GM11168 (cell line): ENCODE measurements around the gene CCDC197.

Experiments used
- in situ Hi-C: fragments of 300-500 bp; cut with MboI; formaldehyde crosslinking; loops from one replicate; pipeline ENCODE4 v1.12.0; 2022; ENCODE audit warnings: low sequenced_read_pairs; ENCODE audit not compliant: unreplicated experiment

Gene CCDC197

DNA sequence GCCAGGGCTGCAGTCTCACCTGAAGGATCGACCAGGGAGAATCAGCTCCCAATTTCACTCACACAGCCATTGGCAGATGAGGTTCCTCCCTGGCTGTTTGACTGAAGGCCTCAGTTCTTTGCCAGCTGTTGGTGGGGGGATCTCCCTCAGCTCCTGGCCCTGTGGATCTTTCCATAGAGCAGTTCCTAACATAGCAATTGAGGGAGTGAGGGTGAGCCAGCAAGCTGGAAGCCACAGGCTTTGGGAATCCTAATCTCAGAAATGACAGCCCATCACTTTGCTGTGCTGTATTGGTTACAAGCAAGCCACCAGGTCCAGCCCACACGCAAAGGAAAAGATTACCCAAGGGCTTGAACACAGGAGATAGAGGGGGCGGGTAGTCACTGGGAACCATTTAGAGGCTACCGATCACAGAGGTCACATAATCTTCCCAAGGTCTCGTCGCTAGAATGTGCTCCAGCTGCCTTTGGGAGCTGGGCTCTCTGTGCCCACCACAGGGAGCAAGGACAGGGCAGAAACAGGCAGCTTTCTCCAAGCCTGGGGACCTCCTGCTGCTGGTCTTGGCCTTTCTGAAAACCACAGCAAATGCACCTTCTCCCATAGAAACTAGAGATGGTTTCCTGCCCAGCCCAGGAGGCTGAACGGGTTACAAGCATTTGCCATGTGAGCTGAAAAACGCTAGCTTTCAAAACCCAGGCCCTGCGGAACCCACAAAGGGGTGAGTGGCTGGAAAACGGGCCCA lies 24.5 kb downstream of the CCDC197 start:
- in situ Hi-C loops: no loop called here

DNA sequence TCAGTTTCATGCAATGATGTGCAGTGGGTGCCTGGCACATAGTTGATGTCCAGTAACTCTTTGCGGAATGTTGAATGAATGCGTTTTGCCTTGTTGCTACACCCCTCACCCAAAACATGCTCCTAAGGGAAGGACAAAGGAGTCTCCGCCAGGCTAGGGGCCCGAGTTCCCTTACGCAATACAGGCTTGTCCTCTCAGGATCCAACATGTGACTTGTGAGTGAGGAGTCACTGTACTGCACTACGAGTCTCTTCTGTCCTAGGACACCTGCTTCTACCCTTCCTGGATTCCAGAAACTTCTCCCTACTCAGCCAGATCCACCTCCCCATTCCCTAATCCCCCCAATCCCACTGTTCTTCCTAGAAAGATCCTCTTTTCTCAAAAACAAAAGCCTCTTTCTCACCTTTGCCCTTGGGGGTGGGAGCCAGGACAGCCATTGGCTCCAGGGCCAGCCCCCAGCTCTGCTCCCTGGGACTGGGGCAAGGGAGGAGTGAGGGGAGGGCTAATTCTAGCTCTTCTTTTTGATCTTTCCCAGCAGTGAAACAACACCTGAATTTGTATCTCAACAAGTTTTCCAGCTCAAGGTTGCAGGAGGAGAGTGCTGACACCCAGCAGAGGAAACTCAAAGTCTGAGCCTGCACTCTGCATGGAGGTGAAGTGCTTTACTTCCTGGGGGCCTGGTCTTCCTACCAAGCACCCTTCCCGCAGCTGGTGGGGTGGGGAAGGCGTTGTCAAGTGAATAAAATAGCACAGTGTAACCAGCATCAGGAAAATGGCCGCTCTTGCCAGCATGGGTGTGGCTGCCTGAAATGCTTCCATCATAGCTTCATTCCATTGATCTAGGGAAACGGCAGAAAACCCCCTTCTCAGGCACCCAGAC lies 25.7 kb downstream of the CCDC197 start:
- in situ Hi-C loops: no loop called here

DNA sequence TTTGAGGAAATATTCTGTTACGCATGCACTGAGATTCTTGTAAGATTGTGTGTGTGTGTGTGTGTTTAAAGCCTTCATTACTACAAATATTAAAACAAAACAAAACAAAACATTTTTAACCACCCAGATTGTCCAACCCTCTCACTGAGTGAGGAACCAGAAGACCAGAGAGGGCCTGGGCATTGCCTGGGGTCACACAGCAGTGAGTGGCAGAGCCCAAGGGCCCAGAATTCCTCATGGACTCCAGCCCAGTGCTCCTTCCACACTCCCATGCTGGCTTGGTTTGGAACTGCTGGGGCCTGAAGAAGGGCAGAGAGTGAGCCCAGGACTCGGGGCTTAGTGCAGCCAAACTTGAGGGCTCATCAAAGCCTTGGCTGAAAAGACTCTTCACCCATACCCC lies 27.4 kb downstream of the CCDC197 start:
- in situ Hi-C loops: no loop called here

DNA sequence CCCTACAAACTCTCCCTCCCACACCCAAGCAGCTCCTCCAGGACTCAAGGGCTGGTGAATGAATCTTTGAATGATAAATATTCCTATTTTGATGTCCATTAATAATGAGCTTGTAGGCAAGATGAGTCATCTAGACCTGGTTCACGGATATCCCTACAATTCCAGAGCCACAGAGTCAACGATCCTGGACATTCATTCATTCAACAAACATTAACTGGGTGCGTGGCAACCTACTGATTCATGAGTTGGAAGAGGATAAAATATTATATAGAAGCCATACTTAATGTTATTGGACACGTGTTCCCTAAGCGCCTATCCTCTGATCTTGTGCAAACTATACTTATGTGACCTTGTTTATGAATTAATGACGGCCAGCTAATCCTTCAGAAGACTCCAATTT lies 28.6 kb downstream of the CCDC197 start:
- in situ Hi-C loops: no loop called here

DNA sequence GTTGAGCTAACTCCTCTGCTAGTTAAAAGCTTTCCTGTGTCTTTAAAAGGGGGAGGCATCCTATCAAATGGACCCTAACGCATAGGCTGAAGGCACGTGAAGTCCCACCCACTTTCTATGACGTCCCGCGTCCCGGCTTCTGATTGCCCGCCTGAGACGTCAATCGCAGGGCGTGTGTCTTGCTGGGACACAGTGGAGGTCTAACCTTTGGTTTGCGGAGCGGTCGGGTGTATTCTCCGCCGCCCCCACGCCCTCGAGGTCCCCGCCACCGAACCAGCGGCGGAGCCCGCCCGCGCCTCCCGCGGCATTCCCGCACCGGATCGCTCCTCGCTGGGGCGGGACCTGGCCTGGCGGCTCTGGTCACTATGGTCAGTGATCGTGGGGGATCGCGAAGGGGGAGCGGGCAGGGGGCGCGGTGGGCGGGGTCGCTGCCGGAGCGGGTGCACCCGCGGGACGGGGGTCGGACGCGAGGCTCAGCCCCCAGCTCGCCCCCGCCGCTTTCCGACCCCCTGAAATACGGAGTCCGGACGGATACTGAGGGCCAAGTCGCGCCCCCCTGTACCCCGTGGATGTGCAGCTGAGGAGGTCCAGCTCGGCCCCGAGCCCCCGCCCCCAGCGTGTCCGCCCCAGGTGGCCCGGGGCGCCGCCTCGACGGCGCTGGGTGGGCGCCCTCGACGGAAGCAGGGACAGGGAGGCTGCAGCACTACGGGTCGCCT lies 29.2 kb downstream of the CCDC197 start, which contains the start of gene OTUB2:
TSS of gene OTUB2 (plus strand) at position 168 of the 716 bp plus-strand sequence. CDS start at position 366, 198 bp downstream.
- in situ Hi-C loops: no loop called here

DNA sequence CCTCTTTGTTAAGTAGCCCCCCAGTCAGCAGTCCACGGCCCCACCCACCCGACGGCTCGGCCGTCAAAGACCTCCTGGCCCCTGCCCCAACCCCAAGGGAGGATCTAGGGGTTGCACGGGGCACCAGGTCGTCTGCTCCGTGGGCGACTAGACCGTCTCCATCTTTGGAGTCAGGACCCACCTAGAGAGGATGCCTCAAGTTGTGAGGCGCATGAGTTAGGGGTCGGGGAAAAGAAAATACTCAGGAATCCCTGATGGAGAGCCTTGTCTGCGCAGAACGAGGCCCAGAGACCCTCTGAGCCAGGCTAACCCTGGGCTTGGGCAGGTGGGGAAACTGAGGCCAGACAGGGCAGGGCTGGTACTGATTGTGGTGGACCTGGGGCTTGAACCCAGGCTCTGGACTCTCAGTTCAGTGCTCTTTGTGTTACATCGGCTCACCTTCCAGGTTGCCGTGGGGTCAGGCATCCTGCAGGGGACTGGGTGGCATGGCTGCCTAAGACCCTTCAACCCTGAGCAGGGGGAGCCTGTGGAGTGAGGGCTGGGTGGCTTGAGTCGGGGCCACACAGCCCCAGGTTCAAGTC lies 29.9 kb downstream of the CCDC197 start:
- in situ Hi-C loops: no loop called here

DNA sequence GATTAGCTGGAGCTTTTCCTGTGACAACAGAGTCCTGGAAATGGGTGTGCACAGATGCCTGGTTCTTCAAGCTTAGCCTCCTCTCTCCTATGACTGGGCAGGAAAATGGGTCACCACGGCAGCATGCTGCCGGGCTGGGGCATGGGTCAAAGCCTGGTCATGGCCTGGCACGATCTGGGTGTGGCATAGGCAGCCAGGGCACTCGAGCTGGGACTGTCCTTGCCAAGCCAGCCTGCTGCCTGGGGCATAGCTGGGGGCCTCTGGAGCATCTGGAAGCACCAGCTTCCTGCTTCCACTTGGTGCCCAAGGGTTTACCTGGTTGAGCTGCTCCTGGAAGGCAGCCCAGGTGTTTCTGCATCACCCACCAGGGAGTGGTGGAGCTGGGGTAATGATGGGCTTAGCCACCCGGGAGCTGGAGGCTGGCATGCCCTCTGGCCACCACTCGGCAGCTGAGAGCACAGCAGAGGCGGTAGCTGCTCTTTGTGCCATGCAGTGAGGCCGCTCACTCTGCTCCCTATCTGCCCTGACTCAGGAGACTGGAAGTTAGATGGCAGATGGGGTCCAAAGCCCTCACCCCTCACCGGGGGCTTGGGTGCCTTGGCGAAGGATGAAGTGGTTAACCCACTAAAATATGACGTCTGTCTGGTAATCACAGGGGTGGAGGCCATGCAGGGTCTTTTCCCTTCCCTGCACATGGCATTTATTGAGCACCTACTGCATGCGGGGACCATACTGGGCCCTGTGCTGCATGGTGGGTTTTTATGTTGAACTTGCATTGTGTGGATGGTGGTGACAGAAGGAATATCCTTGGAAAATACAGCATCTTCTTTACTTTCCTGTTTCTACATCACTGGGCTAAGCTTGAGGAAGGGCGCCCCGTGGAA lies 30.7 kb downstream of the CCDC197 start:
- in situ Hi-C loops: no loop called here

DNA sequence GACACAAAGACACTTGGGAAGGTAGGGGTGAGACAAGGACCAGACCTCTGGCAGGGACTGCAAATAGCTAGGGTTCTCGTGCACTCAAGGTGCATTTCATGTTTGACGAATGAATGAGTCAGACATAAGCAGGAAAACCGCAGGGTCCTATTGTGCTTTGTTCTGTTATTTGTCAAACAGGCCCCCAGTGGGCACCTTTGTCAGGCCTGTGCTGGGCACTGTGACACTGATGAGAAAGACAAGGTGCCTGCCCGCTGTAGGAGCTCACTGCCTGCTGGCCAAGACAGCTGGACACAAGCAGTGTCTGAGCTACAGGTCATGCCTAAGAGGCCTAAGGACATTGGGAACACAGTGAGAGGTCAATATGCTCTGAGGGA lies 31.3 kb downstream of the CCDC197 start:
- in situ Hi-C loops: no loop called here

DNA sequence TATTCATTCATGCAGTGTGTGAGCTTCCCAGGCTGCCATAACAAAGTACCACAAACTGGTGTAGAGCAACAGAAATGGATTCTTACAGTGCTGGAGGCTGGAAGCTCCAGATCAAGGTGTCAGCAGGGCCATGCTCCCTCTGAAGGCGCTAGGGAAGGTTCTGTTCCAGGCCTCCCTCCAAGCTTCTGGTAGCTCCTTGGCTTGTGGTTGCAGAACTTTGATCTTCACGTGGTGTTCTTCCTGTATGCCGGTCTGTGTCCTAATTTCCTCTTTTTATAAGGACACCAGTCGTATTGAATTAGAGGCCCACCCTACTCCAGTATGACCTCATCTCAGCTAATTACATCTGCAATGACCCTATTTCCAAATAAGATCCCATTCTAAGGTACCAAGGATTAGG lies 32.2 kb downstream of the CCDC197 start:
- in situ Hi-C loops: no loop called here

DNA sequence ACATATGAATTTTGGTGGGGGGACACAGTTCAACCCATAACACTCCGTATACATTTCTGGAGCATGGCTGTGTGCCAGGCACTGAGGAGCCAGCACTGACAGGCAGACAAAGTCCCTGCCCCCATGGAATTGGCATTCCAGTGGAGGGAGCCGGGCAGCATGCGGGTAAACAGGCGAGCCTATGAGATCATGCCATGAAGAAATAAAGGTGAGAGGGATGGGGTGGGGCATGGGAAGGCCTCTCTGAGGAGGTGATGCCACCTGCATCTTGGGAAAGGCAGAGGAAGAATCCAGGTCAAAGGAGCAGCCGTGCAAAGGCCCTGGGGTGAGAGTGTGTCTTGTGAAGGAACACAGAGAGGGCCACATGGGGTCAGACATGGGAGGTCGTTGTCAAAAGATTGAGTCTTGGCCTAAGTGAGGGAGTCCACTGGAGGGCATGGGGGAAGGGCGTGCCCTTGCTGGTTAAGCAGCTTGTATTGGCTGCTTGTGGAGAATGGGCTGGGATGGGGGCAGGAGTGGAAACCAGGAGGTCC lies 32.6 kb downstream of the CCDC197 start:
- in situ Hi-C loops: no loop called here

DNA sequence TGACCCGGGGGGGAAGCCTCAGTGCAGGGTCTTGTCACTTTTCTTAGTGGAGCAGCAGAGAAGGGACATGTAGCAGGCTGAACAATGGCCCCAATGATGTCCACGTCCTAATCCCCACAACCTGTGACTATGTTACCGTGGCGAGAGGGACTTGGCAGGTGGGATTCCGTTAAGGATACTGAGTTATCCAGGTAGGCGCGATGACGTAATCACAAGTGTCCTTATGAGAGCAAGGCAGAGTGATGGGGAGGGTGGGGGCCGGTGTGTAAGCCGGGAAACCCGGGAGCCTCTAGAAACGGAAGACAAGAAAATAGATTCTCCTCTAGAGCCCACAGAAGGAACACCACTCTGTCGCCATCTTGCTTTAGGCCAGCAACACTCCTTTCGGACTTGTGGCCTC lies 33.5 kb downstream of the CCDC197 start:
- in situ Hi-C loops: no loop called here

DNA sequence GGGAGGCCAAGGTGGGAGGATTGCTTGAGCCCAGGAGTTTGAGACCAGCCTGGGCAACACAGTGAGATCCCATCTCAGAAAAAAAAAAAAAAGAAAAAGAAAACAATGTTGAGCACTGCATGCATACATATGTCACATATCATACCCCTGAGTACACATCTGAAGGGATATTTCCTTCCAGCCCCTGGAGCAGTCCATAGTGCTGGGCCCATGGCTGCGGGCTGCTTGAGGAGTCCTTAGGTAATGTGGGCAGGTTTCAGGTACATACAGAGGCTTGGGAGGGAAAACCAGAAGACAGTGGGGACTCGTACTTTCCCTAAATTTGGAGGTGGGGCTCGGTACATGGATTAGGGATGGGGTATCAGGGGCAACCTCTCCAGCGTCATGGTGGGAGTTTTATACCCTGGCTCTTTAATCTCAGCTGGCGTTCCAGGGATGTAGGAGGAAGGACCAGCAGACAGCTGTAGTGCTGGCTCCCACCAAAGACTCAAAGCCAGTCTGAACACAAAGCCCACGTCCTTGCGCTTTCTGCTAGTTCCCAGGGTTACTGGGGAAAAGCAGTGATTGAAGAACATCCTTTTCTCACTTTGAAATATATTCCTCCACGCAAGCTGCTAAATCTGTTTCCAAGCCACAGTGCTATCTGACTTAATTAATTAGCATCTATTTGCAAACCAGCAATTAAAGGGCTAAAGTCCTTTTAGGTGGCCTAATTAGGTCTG lies 34.2 kb downstream of the CCDC197 start:
- in situ Hi-C loops: no loop called here

DNA sequence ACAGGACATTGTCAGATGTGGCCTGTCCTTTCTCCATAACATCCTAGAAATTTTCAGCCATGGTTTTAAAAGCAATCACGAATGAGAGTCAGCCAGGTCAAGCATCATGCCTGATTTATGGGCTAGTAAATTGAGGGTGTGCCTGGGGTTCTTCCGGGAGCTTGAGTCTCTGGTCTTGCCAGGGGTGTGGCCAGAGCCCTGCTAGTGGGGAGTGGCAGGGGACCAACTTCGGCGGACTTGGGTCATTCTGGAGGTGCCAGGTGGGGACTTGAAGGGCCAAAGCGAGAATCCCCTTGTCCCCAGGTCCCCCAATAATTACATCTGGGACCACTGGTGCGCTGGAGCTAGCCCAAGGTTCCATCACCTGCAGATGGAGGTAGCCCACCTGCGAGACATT lies 34.8 kb downstream of the CCDC197 start:
- in situ Hi-C loops: no loop called here

DNA sequence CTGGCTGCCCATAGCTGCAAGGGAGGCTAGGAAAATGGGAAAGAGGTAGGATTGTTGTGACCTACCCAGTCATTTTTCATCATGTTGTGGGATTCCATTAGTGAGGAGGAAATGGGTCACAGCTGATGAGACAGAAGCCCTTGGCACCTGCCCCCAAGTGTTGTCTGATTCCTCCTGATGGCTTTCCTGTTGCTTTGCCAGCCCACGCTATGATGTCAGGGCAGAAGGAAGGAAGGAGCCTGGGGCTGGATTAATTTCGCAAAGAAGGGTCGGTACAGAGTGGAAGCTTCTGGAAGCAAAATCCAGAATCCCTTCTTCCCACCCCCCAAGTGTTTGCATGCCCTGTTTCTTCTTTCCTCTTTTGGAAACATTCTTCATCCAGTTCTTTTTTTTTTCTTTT lies 37.8 kb downstream of the CCDC197 start:
- in situ Hi-C loops: loop anchor here (5.0 kb wide), 1 partner anchor 102 kb away; no protein-coding TSS in a partner anchor

DNA sequence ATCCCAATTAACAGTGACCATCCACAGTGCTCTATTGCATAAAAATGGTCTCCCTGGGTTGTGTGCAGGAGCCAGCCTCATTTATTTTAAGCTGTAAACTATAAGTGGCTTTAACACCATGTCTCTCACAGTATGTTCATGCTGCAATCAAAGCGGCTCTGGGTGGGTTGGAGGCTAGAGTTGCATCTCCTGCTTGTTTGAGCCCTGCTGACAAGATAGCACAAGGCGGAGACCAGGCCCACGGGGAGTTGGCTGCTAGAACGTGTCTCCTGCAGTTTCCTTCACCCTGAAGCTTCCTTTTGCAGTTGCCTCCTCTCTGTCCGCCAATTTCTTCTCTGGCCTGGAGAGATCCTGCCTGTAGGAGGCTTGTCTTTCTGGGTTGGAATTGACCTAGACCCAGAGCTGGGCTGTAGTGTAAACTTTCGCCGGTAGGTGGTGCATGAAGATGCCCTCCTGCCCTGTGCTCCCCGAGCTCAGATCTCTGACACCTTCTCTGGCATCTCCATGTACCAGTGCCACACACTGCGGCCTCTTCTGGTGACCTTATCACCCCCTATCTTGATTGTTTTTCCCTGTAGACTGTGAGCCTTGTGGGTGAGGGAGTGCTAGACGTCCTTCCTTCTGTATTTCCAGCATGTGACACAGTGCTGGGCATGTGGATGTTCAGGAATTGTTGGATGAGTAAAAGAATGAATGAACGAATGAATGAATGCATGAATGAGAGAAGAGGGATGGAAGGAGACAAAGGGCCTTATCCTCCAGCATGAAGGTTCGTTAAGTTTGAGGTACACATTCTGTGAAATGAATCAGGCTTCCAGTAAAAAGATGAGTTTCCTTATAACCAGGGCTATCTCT lies 39.4 kb downstream of the CCDC197 start:
- in situ Hi-C loops: loop anchor here (5.0 kb wide), 1 partner anchor 101 kb away; no protein-coding TSS in a partner anchor

DNA sequence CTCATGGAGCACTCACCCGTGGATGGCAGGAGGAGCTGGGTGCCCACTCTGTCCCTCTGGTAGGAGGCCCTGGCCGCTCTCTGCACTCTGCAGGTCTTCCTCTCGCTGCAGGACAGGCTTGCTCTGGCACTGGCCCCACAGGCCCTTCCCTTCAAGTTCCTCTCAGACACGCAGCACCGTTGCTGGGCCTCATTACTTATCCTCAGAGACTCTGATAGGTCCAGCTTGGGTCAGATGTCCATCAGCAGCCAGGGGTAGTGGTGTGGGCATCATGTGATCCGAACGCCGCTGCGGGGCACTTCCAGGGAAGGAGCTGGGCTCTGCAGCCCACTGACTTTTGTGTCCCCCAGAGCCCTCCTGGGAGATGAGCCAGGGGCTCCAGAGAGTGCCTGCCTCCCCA lies 40.9 kb downstream of the CCDC197 start:
- in situ Hi-C loops: loop anchor here (5.0 kb wide), 1 partner anchor 99 kb away; no protein-coding TSS in a partner anchor

DNA sequence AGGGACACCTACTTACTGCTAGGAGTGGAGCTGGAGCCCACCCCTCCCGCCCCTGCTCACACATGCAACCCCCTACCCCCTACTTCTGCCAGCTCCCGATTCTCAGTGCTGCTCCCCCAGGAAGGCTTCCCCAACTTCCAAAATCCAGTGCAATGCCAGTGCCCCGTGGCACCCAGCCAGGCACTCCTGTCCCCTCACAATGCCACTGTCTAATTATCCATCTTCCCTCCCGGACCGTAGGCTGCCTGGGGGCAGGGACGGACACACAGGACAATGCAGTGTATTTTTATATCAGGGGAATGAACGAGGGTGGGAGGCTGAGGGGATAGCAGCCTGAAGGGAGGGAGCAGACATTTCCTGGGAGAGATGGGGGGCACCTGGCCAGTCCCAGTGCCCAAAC lies 41.4 kb downstream of the CCDC197 start:
- in situ Hi-C loops: loop anchor here (5.0 kb wide), 1 partner anchor 99 kb away; no protein-coding TSS in a partner anchor
